IPS-NIHi7 (cell line): ENCODE measurements around the gene MPHOSPH9.
"Not testable (repeated sequence)": the region's sequence is repeated elsewhere in the genome, so short reads cannot be mapped to it uniquely, and the experiment has no call there.

Source experiments
- DNase-seq: peaks from one replicate; pipeline ENCODE4 v3.0.0; 2012; ENCODE audit warnings: mixed read lengths; ENCODE audit errors: extremely low spot score

Gene MPHOSPH9

DNA sequence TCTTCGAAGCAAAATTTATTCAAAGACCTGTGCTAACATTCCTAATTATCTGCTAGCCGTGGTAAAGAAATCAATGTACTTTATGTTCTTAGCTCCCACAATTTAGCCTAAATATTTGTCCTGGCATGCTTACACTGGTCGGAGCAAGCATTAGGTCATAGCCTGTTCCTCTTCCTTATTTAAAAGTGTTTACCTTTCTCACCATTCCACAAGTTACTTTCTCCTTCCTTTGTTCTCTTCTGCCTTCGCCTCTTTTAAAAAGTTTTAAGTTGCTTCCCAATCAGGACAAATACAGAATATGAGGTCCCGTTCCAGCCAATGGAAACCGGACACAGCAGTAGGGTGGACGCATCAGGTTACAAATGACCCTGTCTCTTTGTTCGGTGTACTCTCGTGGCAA, 27.1 kb upstream of the MPHOSPH9 start:
- DNase-seq: no peak

DNA sequence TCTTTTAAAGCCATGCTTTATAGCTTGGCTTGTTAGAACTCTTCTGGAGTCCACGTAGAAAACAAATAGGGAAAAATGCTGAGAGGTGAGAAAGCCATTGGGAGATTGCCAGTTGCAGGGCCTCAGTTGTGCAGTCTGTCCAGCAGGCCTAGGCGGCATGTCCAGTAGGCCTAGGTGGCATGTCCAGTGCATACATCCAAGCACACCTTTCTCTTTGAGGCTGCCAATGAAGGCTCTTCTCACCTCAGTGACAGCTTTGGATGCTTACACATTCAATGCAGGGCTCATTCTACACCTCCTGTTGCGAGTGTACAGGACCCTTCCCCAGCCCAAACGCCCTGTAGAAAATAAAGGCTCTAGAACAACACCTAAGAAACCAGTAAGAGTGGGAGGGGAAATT, 25.7 kb upstream of the MPHOSPH9 start:
- no peak for DNase-seq

DNA sequence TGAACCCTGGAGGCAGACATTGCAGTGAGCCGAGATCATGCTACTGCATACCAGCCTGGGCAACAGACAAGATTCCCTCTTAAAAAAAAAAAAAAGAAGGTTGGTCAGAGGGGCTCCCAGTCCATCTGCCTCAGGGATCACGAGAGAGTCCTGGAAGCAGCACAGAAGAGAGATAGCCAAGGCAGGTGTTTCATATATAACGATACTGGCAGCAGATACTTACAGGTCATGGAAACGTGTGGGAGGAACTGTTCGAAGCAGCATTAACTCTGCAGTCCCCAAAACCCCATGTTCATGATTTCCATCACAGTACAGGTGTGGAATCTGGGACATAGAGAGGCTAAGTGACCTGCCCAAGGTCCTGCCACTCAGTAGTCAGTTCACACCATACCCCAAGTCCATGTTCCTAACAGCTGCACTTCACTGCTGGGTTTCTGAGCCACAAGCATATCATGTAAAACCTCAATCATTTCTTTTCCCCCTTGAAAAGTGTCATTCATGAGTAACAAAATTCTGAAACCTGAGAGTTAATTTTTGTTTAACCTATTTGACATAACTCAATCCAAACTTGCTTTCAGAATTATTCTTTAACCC, 22.0 kb upstream of the MPHOSPH9 start:
- DNase-seq: no peak

DNA sequence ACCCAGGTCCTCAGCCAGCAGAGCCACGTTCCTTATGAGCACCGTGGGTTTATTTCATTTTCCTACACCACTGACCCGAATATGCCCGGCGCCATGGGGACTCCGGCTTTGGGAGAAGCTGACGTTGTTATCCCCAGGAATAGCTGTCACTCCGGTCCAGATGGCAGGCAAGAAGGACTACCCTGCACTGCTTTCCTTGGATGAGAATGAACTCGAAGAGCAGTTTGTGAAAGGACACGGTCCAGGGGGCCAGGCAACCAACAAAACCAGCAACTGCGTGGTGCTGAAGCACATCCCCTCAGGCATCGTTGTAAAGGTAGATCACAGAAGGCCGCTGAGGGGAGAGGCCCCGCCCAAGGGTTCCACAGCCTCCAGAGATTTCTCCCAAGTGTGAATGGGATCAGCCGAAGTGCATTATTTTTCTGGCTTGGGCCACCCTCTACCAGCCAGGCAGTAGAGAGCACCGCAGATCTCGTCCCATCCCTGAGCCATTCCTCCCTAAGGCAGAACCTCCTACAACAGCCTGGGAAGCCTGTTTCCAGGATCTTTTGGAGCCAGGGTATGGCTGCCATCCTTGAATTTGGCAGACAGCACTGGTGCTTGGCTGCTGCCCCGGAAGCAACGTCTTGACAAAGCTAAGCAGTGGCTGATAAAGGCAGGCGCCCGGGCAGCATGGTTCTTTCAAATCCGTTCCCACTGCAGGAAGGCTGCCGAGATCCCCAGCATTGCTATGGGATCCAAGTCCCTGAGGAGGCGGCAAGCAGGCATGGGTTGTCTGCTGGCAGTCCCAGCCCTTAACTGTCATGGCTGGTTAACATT, 20.9 kb upstream of the MPHOSPH9 start:
- no peak for DNase-seq

DNA sequence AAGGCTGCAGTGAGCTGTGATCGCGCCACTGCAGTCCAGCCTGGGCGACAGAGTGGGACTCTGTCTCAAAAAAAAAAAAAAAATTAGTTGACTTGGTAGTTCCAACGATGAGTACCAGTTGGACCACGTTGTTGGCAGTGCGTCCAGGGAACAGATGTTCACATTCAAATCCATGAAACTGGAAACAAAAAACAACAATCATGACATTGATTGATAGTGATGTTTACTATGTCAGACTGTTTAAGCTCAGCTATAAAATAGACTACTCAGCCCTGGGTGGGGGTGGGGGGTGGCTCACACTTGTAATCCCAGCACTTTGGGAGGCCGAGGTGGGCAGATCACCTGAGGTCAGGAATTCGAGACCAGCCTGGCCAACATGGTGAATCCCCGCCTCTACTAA, 19.4 kb upstream of the MPHOSPH9 start:
- DNase-seq: not testable (repeated sequence)

DNA sequence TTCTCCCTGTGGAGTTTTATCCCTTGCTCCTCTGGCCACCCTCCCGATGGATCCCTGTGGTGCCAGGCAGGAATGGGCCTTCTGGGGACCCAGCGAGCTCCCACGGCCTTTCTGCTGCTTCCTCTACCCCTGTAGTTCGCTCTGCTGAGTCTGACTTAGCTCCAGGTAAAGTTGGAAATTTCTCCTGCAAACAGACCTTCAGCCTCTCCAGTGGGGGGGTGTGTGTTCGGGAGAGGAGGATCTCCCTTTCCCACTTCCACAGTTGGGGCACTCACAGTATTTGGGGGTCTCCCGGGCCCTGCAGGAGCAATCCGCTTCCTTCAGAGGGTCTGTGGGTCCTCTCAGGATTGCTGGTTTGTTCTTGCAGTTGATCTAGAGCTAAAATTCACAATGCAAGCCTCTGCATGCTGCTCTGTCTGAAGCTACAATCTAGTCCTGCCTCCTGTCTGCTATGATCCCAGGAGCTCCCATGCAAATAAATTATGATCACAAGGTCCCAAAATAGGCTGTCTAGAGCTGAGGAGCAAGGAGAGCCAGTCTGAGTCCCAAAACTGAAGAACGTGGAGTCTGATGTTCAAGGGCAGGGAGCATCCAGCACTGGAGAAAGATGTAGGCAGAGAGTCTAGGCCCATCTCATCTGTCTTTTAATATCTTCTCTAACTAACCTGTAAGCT, 18.6 kb upstream of the MPHOSPH9 start:
- DNase-seq: no peak

DNA sequence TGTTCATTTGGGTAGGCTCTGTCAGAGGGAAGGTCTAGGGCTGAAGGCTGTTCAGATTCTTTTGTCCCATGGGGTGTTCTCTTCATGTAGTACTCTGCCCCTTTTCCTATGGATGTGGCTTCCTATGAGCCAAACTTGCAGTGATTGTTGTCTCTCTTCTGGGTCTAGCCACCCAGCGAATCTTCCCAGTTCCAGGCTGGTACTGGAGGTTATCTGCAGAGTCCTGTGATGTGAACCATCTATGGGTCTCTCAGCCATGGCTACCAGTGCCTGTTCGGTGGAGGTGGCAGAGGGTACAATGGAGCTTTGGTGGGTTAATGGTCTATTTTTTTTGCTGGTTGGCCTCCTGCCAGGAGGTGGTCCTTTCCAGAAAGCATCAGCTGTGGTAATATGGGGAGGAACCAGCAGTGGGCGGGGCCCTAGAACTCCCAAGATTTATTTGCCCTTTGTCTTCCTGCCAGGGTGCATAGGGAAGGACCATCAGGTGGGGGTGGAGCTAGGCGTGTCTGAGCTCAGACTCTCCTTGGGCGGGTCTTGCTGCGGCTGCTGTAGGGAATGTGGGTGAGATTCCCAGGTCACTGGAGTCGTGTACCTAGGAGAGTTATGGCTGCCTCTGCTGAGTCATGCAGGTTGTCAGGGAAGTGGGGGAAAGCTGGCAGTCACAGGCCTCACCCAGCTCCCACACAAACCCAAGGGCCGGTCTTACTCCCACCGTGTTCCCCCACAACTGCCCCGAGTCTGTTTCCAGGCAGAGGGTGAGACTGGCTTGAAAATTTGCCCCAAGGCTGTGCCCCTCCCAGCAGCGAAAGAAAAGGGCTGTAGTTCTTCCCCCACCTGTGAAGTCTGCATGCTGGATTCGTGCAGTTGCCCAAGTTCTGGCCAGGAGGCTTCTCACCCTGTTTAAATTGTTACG, 17.8 kb upstream of the MPHOSPH9 start:
- DNase-seq: no peak

DNA sequence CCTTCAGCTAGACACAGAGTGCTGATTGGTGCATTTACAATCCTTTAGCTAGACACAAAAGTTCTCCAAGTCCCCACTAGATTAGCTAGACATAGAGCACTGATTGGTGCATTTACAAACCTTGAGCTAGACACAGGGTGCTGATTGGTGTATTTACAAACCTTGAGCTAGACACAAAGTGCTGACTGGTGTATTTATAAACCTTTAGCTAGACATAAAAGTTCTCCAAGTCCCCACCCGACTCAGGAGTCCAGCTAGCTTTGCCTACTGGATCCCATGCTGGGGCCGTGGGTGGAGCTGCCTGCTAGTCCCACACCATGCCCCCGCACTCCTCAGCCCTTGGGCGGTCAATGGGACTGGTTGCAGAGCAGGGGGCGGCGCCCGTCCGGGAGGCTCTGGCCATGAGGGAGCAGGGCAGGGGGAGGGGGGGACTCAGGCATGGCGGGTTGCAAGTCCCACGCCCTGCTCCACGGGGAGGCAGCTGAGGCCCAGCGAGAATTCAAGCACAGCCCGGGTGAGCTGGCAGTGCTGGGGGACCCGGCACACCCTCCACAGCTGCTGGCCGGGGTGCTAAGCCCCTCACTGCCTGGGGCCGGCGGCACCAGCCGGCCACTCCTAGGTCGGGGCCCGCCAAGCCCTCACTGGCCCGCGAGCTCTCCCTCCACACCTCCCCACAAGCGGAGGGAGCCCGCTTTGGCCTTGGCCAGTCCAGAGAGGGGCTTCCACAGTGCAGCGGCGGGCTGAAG, 16.2 kb upstream of the MPHOSPH9 start:
- not testable (repeated sequence) for DNase-seq

DNA sequence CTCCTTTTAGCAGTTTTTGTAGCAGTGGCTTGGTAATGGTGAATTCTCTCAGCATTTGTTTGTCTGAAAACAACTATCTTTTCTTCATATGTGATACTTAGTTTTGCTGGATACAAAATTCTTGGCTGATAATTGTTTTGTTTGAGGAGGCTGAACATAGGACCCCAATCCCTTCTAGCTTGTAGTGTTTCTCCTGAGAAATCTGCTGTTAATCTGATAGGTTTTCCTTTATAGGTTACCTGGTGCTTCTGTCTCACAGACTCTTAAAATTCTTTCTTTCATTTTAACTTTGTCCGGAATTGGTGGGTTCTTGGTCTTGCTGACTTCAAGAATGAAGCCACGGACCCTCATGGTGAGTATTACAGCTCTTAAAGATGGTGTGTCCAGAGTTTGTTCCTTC, 15.2 kb upstream of the MPHOSPH9 start:
- not testable (repeated sequence) for DNase-seq

DNA sequence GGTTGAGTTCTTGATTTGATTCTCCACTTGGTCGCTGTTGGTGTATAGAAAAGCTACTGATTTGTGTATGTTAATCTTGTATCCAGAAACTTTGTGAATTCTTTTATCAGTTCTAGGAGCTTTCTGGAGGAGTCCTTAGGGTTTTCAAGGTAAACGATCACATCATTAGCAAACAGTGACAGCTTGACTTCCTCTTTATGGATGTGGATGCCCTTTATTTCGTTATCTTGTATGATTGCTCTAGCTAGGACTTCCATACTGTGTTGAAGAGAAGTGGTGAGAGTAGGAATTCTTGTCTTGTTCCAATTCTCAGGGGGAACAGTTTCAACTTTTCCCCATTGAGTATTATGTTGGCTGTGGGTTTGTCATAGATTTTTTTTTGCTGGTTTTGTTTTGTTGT, 12.7 kb upstream of the MPHOSPH9 start:
- DNase-seq: no peak

DNA sequence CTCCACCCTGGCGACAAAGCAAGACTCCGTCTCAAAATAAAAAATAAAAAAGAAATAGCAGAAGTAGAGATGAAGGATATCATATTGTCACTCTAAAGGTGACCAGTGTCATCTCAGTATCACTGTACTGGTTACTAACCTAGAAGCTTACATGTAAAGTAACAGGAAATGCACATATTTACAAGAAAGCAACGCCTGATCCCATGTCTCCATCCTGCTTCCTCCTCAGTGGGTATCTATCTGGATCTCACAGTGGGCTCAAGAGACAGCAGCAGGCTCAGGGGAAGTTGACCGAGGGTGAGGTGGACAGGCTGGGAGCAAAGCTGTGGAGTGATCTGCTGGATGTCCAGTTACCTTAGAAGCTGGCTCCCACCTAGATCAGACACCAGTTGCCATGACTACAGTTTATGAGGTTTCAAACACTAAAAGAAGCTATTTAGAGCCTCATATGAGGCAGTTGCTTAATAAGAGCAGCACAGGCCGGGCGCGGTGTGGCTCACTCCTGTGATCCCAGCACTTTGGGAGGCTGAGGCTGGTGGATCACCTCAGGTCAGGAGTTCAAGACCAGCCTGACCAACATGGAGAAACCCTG, 10.8 kb upstream of the MPHOSPH9 start:
- DNase-seq: no peak

DNA sequence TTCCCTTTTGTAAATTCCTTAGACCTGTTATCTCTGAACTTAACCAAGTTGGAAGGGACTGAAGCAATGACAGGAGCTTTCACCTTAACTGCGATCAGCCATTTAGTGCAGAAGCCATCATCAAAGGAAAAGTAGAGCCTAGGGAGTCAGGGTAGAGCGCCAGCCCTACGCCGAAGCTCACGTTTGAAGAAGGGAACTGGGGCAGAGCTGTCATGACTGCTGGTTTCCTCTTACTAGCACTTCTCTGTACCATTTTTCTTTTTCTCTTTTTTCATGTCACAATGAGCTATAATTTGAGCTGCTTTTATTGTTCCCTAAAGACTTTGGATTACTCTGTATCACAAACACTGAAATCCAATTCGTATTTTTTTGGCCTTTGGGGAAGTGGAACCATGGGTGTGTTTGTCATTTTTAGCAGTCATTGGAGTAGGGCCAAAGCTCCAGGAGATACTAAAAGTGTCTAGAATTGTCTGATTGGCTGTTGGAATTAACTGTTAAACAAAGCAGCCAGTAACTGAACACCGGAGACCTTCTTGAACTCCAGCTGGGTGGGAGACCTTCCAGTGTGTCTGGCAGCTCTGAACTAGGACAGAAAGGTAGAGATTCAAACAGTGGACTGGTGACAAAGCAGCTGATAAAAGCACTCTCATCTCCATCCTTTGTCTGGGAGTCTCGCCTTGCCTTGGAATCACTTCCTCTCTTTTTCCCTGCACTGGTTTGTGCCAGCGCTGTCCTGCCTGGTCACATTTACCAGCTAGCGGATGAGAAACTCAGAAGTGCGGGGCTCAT, 9.4 kb upstream of the MPHOSPH9 start:
- no peak for DNase-seq

DNA sequence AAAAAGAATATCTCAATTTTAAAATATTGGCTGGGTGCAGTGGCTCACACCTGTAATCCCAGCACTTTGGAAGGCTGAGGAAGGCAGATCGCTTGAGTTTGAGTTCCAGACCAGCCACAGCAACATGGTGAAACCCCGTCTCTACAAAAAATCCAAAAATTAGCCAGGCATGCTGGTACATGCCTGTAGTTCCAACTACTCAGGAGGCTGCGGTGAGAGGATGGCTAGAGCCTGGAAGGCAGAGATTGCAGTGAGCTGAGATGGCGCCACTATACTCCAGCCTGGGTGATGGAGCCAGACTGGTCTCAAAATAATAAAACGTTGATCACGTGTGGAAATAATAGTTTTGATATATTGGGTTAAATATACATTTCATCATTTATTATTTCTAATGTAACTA, 6.0 kb upstream of the MPHOSPH9 start:
- DNase-seq: no peak

DNA sequence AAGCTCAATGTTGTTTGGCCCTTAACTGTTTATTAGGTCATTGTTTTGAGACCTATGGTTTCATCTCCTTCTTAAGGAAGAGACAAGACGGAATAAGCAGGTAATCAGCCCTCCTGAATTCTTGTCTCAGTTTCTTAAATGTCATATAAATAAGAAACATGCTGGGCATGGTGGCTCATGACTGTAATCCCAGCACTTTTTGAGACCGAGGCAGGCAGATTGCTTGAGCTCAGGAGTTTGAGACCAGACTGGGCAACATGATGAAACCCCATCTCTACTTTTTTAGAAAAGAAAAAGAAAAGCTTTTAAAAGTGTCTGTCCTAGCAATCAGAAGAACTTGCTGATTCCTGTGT, 5.4 kb upstream of the MPHOSPH9 start:
- no peak for DNase-seq

DNA sequence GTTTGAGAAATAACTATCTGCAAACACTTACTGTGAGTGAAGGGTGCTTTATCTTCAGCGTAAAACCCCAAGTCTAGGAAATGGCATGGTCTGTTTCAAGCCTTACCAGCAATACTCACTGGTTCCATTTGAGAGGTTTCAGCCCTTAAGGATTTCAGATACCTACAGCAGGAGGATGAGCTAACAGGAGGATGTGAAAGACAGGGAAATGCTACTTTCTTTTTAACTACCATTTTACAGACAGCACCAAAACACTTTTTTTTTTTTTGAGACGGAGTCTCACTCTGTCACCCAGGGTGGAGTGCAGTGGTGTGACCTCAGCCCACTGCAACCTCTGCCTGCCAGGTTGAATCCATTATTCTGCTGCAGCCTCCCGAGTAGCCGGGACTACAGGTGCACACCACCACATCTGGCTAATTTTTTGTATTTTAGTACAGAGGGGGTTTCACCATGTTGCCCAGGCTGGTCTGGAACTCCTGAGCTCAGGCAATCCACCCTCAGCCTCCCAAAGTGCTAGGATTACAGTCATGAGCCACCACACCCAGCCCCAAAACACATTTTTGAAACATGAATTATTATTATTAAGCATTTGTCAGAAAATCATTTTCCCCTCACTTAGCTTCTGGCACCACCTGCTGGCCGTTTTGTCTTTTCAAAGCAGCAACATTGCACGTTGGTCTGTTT, 4.8 kb upstream of the MPHOSPH9 start:
- peak; percentile 46 for DNase-seq

DNA sequence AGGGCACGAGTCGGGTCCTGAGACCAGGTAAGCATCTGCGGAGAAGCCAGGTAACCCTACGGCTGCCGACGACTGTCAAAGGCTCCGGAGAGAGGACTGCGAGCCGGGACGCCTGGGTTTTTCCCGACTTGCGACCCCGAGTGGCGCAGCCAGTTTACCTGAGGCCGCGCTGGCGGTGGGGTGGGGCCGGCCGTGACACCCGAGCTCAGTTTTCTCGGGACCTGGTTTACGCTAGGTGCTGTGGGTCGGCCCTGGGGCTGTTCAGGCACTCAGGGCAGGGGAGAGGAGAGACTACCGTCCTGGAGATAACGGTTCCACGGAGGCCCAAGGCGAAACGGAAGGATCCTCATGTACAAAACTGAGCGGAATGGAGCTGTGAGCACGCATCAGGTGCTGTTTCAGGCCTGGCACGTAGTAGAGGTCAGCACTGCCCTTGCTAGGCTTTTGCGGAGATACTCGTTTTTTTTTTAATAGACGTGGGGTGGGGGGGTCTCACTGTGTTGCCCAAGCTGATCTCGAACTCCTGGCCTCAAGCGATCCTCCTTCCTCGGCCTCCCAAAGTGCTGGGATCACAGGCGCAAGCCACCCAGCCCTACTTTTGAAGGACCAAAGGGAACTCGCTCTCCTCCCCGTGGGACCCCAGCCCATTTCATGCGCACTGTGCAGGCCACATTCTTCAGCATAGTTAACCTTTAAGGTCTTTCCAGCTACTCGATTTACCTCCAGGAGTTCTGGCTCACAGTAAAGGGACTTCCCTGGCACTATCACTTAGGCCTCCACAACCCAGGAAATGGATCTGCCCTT, 766 bp upstream of the MPHOSPH9 start:
- no peak for DNase-seq

DNA sequence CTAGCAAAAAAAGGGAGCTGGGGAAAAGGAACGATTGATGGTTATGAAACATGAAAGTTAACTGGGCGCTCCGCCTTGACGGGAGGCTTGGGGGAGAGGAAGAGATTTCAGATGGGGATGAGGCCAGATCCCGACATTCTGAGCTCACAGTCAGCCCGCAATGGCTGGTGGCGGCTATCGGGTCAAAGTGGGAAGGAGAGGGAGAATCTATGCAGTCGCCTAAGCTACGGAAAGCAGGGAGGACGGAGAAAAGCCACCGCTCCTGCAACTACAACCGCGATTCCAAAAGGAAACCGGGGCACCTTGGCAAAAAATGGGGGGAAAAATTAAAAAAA, 502 bp downstream of the MPHOSPH9 start:
- no peak for DNase-seq

DNA sequence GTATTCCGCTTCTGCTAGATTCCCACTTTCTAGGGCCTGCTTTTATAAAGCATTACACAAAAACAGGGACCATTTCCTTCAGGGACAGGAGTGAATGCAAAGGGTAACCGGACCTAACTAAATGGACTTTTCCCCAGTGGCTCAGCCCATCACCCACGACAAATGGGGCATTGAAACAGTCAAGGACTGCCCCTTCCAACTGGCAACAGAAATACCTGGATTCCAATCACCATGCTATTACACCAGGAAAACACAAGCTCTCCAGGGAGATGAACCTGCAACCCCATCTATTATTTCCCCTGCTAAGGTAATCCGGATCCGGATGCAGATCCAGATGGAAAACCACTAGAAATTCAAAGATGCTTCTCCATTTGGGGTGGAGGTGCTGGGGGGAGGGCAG, 1.0 kb downstream of the MPHOSPH9 start:
- DNase-seq: no peak

DNA sequence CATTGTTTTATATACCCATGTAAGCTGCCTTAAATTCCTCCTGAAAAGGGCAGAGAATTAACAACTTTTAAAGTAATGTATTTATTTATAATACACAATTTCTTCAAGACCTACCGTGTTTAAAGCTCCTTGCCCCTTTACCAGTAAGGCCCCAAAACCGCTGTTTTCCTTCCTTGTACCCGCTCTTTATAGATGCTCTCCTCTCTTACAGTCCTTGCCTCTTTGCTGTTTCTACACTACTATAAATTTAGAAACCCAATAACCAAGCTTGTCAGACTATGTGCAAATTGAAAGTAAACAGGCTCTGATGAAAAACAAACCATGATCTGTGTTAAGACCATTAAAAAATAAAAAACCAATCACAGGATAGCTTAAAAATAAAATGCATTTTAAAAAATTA, 3.9 kb downstream of the MPHOSPH9 start:
- DNase-seq: no peak
